HG03354 (cell line): Measurements from ENCODE around the gene ENHO.

Source experiments
- ATAC-seq: cut with Tn5 transposase; IDR thresholded peaks from one replicate; pipeline ENCODE4 v1.9.1; 2021; ENCODE audit warnings: mild to moderate bottlenecking; ENCODE audit not compliant: unreplicated experiment, poor library complexity, severe bottlenecking

ENHO gene

DNA sequence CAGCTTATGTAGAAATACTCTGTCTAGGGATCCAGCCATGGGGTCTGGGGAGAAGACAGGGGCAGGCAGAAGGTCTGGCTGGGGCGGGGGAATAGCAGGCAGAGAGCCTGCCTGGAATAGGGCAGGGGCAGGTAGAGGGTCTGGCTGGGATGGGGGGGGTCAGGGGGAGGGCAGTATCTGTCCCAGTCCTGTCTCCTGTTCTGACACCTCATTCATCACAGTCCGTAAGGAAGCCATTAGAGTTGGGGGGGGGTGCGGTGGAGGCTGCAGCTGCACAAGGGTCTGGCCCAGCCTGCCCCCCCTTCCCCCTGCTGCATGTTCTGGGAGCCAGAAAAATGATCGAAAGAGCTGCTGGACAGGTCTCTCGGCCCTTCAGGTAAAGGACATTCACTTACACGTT is 34.2 kb upstream of the ENHO start:
- ATAC-seq = no peak

DNA sequence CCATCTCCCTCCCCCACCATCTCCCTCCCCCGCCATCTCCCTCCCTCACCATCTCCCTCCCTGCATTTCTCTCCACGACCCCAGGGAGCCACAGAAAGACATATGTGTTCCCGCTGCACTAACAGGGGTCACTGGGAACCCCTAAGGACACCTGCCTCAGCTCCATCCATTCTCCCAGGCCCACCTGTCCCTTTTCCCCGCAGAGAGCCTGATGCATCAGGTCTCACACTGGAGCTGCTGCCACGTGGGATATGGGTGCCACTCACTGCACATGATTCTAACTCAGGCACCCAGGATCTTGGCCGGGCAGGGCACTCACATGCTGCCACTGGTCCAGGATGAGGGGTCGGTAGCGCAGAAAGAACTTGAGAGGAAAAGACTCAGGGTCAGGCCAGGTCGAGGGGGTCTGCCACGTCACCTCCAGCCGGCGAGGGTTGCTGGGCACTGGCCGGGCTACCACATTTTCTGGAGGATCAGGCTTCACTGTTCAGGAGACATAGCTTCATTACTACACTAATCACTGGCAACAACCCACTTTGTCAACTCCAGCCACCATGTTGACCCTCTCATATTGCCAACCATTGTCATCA is 33.2 kb upstream of the ENHO start:
- ATAC-seq = no peak

DNA sequence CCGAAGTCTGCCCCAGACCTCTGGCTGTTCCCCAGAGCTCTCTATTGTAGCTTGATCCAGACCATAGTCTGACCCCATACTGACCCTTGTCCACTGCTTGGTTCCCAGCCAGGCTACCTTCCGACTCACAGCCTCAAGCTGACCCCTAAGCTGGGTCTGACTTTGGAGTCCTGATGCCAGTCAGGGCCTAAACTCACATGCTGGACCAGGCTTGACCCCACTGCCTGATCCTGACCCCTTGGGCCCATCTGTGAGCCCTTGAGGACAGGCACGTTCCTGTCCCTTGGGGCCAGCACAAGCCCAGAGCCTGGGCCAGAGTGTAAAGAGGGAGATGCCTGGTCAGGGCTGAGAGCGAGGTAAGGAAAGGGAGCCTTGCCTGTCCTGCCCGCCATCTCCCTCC is 32.7 kb upstream of the ENHO start:
- no peak for ATAC-seq

DNA sequence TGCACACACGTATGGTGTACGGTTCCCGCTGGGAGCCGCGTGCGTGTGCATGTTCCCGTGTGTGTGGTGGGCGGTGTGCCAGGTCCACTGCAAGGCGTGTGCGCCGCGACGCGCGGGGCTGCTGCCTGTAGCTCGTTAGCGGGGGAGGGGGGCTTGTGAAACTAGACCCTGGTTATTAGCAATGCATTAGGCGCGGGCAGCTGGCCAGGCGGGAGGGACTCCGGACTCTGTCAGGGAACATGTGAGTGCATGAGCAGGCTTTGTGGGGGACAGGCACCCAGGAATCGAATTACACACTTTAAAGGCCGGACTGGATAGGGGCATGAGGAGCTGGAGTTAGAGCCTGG is 32.2 kb upstream of the ENHO start:
- ATAC-seq = no peak

DNA sequence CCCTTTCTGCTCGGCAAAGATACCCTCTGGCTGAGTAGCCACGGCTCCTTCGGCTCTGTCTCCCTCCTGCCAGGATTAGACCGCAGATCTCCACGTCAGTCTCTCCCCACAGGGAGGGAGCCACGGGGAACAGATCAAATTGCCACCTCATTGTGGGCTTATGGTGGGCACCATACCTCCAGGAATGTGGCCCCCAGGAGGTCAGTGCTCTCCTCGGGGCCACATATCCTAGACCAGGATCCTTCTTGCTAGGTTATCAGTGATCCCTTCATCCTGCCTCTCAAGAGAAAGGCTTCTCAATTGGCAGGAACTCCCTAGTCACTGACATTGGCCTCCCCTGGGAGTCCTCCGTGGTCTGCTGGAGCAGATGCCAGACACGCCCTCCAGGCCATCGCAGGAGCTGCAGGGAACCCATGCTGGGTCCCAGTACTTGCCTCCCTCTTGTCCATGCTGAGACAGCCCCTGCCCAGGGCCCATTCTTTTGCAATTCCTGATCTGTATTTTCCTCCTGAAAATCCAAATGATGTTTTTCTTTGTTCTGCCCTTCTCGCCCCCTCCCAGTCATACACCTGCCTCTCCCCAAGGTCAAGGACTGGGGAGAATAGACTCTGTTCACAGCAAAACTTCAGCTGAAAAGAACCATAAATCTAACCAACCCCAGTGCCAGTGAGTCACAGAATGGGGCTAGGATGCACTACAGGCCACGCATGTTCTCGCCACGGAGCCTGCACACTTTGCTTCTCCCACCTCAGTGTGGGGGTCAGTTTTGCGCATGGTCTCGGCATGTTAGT is 31.6 kb upstream of the ENHO start:
- ATAC-seq = no peak

DNA sequence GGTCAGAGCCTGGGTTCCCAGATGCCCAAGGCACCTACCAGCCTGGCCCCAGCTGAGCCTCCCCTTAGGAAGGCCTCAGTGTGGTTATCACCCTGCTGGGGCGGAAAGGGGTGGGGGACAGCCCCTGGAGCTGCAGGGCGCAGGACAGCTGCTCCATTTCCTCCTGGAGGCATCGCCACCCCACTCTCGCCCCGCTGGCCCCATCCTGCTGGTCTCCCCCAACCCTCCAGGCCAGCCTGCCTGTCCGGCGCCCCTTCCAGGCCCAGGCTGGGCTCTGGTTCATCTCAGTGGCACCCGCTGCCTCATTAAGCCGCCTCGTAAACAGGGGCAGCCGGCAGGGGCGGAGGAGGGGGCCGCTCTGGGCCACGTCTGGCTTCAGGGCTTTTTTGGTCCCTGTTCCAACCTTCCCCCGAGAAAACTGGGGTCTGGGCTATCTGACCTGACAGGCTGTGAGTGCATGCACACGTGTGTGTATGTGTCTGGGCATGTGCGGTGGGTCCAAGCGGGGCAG is 30.8 kb upstream of the ENHO start:
- no peak for ATAC-seq

DNA sequence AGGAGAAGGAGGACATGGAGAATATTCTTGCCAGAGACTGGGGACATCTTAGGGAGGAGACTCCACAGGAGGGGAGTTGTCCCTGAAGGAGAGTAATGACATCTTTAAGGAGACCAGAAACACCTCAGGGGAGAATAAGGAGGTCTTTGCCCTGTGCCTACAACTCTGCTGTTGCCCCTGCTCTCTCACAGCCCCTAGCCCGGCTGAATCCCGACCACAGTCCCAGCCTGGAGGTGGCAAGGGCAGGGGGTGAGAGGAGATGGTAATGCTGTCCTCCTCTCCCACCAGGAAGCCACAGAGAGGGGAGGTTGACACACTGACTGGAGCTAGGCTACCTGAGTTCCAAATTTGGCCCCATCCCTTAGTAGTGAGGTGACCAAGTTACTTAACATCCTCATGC is 30.2 kb upstream of the ENHO start:
- no peak for ATAC-seq

DNA sequence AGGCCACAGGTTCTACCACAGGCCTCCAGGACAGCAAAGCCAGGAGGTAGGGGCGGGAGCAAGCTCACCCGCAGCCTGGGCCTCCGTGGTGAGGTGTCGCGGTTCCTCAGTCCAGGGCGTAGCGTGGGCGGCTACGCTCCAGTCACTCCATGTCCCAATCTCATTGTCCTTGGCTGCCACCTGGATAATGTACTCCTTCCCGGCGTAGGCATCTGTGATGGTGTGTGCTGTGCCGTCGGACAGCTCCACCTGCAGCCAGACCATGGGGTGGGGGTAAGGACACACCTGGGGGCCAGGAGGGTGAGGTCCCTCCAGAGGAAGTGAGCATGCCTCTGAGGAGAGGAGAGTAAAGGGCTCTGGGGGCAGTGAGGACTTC is 29.8 kb upstream of the ENHO start:
- ATAC-seq = no peak

DNA sequence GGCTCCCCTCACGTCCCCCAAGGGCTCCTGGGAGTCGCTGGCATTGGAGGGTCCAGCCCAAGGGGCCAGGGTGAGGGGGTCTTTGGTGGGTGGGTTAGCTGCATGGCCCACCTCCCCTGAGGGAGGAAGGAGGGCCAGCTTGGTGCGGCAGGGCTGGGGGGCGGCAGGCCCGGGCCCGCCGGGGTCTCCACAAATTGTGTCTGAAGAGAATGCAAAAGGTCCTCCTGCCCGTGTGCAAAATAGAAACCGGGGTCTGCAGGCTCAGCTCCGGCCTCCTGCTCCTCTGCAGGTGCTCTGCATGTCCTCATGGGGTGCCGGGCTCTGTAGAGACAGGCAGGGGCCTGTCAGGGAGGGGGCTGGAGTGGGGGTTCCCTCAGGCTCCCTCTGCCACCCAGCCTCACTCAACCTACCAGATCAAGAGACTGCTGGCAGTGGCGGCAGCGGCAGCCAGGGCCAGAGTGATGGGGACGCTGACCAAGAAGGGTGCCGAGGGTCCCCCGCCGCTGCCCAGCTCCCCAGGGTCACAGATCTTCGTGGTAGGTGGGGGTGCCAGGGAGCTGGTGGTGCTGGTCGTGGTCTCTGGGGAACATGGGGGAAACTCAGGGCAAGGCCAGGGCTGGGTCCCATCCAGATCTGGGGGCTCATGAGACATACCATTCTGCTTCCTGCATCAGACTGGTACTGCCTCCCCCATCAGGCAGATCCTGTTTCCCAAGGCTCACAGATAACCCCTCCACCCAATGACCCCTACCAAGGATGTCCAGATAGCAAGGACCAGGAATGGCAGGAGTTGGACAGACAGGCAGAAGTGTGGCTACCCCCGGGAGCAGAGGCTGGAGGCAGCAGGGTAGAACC is 29.2 kb upstream of the ENHO start:
- no peak for ATAC-seq

DNA sequence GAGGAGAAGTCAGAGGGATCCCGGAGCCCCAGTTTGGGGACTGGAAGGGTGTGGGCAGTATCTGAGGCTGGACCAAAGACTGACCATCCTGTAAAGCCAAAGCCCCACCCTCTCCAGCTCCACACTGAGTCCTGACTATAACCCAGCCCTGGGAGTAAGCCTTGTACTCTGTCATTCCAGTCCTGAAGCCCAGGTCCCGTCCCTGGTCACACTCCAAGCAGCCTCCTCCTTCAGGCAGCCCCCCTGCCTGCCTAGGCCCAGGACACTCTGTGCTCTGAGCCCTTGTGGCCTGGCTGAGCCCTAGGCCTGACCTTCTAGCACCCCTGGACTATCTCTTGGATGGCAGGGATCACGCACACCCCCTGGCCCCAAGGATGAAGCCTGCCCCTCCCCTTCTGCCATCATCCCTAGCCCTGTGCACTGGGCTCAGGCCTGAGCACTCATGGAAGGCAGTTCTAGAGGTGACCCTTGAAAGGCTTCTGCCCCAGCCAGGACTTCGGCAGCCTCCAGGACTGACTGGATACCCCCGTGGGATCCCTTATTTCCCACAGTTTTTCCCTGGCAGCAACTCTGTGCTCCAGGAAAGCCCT is 28.0 kb upstream of the ENHO start:
- ATAC-seq = no peak

DNA sequence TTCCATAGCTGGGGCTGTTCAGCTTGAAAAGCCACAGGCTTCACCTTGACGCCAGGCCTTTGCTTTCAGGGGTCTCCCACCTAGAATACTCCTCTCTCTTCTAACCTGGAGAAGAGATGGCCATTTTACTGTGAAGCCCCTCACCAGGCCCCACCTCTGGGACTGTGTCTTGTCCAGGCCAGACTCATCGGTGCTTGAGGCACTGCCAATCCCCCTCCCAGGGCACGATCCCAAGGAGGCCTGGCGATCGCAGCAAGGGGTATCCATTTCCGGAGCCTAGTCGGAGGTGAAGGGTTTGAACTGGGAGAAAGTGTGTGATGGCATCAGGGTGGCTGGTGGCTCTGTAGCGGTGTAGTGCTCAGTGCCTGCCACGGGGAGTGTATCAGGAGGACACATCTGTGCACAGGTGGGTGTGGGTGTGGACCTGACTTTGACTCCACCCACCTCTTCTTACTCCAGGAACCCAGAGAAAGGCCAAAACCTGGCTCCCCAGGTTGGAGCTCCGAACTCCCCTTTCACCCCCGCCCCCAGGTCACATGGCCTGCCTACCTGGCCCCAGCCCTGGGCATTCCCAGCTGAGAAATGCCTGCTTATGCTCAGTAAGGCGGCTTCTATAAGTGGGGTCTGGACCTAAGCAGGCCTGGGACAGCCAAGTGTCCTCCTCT is 27.4 kb upstream of the ENHO start:
- no peak for ATAC-seq

DNA sequence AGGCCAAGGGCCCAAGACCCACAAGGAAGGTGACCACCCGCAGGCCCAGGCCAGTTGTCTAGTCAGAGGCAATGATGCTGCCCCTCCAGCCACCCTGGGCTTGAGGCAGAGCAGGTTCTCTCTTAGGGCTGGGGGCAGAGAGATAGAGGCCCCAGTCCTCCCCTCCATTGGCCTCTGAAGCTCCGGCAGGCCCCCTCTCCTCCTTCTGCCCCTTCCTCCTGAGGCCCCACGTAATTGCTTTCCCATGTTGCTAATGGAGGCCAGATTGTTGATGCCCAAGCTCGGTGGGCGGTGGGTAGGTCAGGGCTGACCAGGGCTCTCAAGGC is 26.6 kb upstream of the ENHO start:
- no peak for ATAC-seq

DNA sequence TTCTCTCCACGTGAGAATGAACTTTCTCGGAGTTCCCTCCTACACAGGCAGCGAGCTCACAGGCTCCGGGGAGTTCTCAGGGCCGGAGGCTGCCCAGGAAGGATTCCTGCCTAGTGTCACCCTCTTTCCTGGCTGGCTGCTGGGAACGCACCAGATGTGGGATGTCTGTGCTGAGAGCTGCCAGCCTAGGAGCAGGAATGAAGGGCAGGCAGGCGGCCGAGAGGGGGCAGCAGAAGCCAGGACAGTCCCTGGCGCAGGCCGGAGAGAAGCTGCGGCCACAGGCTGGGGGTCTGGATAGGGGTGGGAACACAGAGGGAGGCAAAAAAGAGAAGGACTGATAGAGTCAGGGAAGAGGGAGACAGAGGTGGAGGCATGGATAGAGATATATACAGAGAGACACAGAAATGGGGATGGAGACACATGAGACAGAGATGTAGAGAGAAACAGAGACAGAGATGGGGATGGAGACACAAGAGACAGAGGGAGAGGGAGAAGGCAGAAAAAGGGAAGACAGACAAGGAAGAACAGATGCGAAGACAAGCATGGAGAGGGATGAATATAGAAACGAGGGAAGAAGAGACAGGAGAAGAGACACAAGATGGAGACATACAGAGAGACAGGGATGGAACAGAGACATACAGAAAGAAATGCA is 25.3 kb upstream of the ENHO start:
- ATAC-seq = no peak

DNA sequence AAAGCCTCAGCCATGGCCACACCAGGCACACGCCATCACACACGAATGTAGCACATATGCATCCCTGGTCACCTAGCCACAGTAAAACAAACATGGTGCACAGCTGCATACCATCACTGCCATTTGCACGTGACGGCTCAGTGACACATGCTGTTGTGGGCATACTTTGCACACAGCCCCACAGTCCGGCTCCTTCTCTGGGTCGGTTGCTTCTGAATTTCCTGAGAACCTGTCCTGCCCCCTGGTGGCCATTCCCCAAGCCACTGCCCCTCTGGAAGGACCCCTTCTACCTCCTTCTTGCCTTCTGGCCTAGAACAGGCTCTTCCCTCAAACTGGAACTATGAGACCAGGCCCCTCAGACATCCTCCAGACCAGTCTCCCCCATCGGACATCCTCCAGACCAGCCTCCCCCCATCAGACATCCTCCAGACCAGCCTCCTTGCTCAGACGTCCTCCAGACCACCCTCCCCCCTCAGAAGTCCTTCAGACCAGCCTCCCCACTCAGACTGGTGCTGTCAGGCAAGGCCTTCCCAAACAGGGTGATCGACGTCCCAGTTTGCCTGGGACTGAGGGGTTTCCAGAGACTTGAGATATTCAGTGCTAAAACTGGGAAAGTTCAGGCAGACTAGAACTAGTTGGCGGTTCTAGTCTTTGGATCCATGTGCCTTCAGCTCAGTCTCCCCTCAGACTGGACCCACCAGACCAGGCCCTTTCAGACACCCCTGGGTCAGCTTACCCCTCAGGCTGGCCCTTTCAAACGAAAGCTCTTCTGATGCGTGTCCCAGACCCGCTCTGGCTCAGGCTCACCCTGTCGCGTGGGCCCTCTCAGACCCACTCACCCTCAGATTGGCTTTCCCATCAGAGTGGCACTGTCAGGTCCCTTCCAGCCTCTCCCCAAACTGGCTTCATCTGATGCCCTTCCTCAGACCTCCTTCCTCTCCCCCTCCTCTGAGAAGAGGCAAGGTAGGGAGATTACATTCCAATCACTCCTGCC is 24.3 kb upstream of the ENHO start:
- no peak for ATAC-seq

DNA sequence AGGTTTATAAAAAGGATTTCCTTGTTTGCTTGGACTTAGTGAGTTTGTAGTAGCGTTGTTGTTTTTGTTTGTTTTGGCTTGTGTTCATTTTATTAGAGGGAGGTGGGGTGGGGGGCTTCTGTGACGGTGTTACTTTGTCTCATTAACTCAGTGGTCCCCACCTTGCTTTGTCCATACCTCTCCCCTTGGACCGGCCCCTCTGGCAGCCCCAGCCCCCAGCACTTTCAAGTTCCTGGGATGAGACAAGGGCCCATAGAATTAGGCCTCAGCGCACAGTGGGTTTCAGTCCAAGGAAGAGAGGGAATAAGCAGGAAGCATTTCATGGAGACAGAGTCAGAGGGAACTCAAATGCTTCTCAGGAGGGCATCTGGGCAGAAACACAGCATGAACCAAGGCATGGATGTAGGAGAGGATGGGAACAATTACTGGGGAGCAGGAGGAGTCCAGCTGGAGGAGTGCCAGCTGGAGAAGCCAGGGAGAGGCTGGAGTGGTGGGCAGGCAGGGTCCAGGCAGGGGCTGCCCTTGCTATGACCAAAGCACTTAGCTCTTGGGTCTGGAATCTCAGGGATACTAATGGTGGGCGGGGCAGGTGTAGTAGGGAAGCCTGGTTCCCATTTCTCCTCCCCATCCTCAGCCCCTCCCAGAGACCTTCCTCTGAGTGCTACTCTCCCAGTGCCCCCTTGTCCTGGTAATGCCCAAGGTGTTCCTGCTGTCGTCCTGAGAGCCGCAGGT is 23.5 kb upstream of the ENHO start:
- ATAC-seq = no peak

DNA sequence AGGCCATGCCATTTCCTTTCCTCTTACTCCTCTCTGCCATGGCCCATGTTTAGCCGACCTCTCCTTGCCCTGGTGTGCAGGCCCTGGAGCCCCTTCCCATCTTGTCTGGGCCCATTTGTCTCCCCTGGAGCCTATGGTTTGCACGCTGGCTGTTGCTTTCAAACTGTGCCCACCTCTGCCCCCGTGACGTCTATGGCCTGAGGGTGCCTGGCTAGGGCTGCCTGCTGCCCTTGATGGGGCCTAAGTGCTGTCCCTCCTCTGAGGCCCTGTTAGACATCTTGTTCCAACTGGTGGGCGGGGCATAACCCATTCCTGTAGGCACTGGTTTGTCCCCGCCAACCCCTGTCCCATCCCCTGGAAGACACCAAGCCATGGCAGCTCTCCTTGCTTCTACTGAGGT is 22.7 kb upstream of the ENHO start:
- no peak for ATAC-seq

DNA sequence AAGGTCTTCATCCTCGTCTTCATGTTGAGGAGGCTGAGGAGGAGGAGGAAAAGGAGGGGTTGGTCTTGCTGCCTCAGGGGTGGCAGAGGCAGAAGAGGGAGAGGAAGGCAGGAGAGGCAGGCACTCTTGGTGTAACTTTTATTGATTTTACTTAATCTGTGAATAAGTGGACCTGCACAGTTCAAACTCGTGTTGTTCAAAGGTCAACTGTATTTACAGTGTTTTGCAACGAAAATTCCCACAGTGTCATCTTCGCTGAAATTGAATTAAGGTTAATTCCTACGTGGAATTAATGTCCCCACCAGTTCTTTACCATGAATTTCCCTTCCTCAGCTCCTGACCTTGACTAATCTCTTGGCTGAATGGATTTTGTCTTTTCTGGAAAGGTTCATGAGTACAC is 21.2 kb upstream of the ENHO start:
- no peak for ATAC-seq

DNA sequence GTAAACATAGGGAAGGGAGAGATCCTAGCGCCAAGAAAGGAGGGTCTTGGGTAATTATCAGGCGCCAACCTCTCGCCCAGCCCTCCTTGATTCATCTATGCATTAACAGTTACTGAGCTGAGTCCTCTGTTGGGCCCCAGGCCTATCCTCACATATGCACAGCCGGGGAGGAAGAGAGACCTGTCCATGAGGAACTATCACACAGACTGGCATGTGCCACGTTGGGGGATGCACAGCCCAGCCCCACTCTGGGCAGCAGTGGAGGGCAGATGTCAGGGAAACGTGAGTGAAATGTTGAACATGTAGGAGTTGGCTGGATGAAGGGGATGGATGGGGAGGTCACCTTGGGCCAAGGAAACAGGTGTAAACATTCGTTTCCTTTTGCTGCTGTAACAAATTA is 18.8 kb upstream of the ENHO start:
- ATAC-seq = no peak
